IPS-18a (cell line): ENCODE data around the gene PMFBP1.

Experiments
- H3K27ac ChIP-seq: one replicate; pipeline ENCODE4 v1.5.1; 2013; ENCODE audit warnings: low read length
- H3K27me3 ChIP-seq: one replicate; pipeline ENCODE4 v1.6.1; 2013; ENCODE audit warnings: mild to moderate bottlenecking, low read length; ENCODE audit not compliant: control insufficient read depth, insufficient read depth
- H3K36me3 ChIP-seq: one replicate; pipeline ENCODE4 v1.6.1; 2013; ENCODE audit warnings: low read depth, low read length; ENCODE audit not compliant: control insufficient read depth
- H3K4me1 ChIP-seq: one replicate; pipeline ENCODE4 v1.6.1; 2013; ENCODE audit warnings: low read depth, low read length; ENCODE audit not compliant: control insufficient read depth
- H3K4me3 ChIP-seq: one replicate; pipeline ENCODE4 v1.5.1; 2013; ENCODE audit warnings: low read length
- H3K9ac ChIP-seq: one replicate; pipeline ENCODE4 v1.6.1; 2013; ENCODE audit warnings: mild to moderate bottlenecking, low read length, moderate library complexity
- H3K9me3 ChIP-seq: one replicate; pipeline ENCODE4 v1.6.1; 2013; ENCODE audit warnings: low read depth, low read length; ENCODE audit not compliant: control insufficient read depth

PMFBP1 gene

DNA sequence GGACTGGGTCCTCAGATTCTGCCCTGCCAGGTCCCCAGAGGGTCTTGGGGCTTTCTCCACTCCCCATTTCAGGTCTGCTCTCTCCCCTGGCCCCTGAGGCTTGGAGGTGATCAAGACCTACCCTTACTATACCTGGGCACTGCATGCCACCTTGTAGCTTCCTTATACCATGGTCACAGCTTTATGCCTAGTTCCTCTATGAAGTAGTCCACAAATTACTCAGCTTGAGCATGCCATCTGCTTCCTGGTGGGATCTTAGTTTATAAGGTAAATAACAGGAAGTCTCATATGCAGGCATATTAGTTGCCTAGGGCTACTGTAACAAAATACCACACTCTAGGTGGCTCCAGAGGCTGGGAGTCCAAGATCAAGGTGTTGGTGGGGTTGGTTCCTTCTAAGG lies 11.0 kb upstream of the PMFBP1 start:
- Histone ChIP-seq H3K27me3 (no peaks in the 10 kb centered on the region), H3K36me3 (no peaks in the 10 kb centered on the region), H3K4me1 (peaks cover 8% of the 10 kb centered on the region), H3K4me3 (no peak overlapping the region), H3K9me3 (no peaks in the 10 kb centered on the region), H3K27ac (no peak overlapping the region), H3K9ac (no peak overlapping the region)

DNA sequence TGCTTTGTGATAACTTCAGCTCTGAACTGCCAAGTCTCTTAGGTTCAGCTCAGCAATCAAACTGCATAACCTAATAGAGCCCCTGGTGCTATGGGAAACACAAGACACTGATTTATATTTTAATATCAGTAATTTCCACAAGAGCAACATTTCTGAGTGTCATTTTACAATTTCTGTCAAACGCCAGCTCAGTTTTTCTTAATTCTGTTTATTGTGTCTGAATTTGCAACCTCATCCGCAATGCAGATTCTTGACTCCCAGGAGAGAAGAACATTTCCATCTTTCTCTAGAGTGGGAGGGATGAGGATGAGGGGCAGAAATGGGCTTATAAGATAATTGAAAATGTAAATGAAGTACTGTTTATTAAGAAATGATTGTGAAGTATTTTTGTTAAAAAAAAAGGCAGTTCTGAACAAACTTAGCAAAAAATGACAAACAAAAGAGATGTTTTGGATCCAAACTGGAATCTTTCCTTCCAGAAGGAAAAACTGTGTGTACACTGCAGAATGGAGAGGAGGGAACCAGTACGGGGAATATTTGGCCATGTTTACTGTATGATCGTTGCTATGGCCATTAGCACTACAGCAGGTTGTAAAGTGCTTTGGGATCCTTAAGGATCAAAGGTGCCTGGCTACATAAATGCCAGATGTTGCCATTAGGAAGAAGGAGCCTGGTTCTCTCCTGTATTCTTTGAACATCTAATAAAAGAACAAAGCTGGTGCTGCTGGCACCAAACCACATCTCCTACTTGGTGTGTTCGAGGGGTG lies 7.4 kb upstream of the PMFBP1 start:
- H3K4me1 ChIP-seq = peaks cover 8% of the 10 kb centered on the region
- H3K9me3 ChIP-seq = no peaks in the 10 kb centered on the region
- H3K9ac ChIP-seq = no peak overlapping the region
- H3K36me3 ChIP-seq = no peaks in the 10 kb centered on the region
- no peak overlapping the region for H3K4me3 ChIP-seq
- no peaks in the 10 kb centered on the region for H3K27me3 ChIP-seq
- no peak overlapping the region for H3K27ac ChIP-seq

DNA sequence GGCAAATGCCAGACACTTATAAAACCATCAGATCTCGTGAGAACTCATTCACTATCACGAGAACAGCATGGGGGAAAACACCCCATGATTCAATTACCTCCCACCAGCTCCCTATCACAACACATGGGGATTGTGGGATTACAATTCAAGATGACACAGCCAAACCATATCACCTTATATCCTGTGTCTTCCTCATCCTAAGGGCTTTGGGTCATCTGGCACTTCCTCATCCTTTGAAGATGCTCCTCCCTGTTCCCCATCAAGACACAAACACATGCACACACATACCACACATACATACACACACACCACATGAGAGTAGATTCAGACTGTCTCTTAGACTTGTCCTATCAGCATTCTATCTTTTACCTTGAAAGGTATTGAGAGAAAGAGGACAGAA lies 2.8 kb upstream of the PMFBP1 start:
- Histone ChIP-seq H3K9me3 (no peaks in the 10 kb centered on the region), H3K27me3 (no peaks in the 10 kb centered on the region), H3K36me3 (no peaks in the 10 kb centered on the region), H3K27ac (no peak overlapping the region), H3K4me1 (peaks cover 10% of the 10 kb centered on the region), H3K4me3 (no peak overlapping the region), H3K9ac (no peak overlapping the region)

DNA sequence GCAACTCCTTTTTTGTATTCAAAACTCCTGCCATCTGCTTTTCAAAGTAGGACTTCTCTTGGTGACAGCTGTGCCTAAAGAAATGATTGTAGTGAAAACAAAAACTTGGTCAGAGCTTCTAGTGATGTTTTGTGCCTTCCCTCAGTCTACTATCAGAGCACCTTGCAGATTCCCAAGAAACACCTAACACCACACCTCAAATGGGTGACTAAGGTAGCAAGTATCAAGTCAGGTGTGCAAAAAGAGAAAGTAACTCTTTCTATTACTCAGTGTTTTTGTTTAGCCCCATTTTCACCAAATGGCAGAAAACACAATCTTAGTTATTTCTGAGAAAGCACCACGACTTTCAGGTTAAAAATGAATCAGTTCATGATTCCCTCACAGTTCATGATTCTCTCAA lies 2.0 kb upstream of the PMFBP1 start:
- H3K9me3 ChIP-seq = no peaks in the 10 kb centered on the region
- H3K27ac ChIP-seq = no peak overlapping the region
- no peak overlapping the region for H3K4me3 ChIP-seq
- peaks cover 3% of the 10 kb centered on the region for H3K4me1 ChIP-seq
- no peak overlapping the region for H3K9ac ChIP-seq
- H3K27me3 ChIP-seq = no peaks in the 10 kb centered on the region
- H3K36me3 ChIP-seq = no peaks in the 10 kb centered on the region

DNA sequence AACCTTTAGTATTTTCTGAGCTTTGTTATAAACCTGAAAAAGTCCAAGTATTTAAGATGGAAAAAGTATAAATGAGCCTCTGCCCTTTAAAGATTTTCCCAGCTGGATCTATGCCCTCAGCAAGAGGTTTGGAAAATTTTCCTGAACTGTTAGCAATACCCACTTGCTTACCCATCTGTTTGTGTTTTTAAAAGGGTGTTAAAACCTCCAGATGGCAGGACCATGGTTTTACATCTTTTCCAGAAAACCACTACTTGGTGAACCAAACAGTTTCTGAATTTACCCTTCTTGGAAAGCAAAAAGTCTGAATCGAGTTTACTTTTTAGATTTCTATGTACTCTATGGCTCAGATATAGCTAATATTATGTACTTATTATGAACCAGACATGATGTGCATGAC lies 719 bp downstream of the PMFBP1 start:
- H3K9ac ChIP-seq = no peak overlapping the region
- H3K4me1 ChIP-seq = peaks cover 3% of the 10 kb centered on the region
- H3K27ac ChIP-seq = no peak overlapping the region
- no peak overlapping the region for H3K4me3 ChIP-seq
- H3K9me3 ChIP-seq = no peaks in the 10 kb centered on the region
- no peaks in the 10 kb centered on the region for H3K36me3 ChIP-seq
- no peaks in the 10 kb centered on the region for H3K27me3 ChIP-seq

DNA sequence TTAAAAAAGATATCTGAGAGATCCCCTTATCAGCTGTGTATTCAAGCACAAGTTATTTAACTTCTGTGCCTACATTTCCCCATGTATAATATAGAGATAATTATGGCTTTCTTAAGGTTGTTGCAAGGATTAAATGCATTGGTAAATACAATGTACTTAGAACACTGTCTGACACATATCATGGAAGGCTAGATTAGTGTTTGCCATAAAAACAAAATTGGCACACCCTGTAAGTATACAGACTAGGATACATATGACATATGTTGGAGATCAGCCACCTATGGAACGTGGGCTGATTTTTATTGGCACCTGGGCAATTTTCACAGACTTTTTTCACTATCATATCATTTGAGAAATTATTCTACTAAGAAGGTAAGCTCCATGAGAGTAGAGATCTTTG lies 2.2 kb downstream of the PMFBP1 start:
- Histone ChIP-seq H3K4me1 (peaks cover 3% of the 10 kb centered on the region), H3K9ac (no peak overlapping the region), H3K27me3 (no peaks in the 10 kb centered on the region), H3K9me3 (no peaks in the 10 kb centered on the region), H3K27ac (no peak overlapping the region), H3K36me3 (no peaks in the 10 kb centered on the region), H3K4me3 (no peak overlapping the region)

DNA sequence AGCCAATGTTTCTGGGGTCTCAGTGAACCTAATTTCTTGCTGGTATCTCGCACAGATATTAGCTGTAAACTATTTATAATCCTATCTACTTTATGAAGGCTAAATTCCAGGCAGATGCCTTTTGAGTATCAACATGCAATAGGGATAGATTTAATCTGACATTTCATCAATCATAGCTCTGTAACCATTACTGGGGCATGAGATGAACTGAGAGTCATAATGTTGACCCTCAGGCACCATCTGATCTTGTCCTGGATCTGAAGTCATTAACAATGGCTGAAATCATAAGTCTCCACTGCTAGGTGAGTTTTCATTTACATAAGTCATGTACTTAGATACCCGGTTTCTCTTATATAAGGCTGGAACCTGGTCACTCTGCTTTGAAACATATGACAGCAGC lies 3.6 kb downstream of the PMFBP1 start:
- H3K36me3 ChIP-seq = no peaks in the 10 kb centered on the region
- H3K4me3 ChIP-seq = no peak overlapping the region
- no peaks in the 10 kb centered on the region for H3K9me3 ChIP-seq
- H3K9ac ChIP-seq = no peak overlapping the region
- no peaks in the 10 kb centered on the region for H3K27me3 ChIP-seq
- H3K27ac ChIP-seq = no peak overlapping the region
- peaks cover 3% of the 10 kb centered on the region for H3K4me1 ChIP-seq

DNA sequence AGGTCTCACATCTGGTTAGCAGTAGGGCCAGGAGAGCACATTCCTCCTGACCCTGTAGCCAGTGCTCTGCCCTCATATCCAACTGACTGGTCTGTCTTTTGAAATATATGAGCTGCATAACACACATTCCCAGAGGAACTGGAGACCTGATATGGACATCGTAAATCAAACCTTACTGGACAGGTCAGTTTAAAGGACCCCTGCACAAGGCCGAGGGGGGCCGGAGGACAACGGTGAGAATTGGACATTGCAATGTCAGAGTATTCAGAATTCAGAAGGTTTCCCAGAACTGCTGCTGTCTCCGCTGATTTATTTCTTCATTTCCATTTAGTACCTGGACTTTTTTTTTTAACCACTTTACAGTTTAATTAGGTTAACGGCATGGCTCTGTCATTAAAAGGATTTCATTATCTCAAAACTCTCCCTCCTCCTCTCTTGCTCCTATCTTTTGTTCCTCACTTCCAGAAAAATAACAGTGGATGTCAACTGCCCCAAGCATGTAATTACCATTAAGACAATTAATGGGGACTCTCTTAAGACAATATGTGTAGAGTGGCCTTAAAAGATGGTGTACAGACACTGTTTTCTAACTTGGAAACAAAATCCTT lies 4.9 kb downstream of the PMFBP1 start:
- Histone ChIP-seq H3K27me3 (no peaks in the 10 kb centered on the region), H3K9me3 (no peaks in the 10 kb centered on the region), H3K27ac (no peak overlapping the region), H3K9ac (no peak overlapping the region), H3K36me3 (no peaks in the 10 kb centered on the region), H3K4me3 (no peak overlapping the region), H3K4me1 (peaks cover 10% of the 10 kb centered on the region)

DNA sequence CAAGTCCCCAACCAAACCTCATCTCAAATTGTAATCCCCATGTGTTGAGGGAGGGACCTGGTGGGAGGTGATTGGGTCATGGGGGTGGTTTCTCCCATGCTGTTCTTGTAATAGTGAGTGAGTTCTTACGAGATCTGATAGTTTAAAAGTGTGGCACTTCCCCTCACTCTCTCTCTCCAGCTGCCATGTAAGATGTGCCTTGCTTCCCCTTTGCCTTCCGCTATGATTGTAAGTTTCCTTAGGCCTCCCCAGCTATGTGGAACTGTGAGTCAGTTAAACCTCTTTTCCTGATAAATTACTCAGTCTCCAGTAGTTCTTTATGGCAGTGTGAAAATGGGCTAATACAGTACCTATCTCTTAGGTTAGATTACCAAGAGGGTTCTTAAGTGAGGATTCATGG lies 5.8 kb downstream of the PMFBP1 start:
- peaks cover 14% of the 10 kb centered on the region for H3K4me1 ChIP-seq
- no peaks in the 10 kb centered on the region for H3K9me3 ChIP-seq
- H3K27me3 ChIP-seq = no peaks in the 10 kb centered on the region
- no peak overlapping the region for H3K27ac ChIP-seq
- H3K36me3 ChIP-seq = no peaks in the 10 kb centered on the region
- no peak overlapping the region for H3K9ac ChIP-seq
- H3K4me3 ChIP-seq = no peak overlapping the region

DNA sequence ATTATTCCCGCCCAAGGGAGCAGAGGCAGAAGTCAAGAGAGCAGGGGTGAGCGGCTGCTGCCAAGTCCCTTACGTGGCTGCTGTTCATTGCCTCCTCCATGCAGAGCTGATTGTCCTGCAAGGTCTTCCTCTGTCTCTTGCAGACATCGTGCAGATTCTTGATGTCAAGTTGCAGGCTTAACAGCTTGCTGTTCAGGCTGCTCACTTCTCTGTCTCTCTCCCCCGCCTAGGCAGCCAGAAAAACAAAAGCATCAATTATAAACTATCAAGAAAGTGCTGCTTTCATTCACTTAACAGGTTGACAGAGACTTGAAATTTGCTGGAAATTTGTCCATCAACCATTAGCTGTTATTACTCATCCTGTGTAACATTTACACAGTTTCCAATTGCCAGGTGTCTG lies 7.3 kb downstream of the PMFBP1 start:
- no peaks in the 10 kb centered on the region for H3K9me3 ChIP-seq
- no peak overlapping the region for H3K4me3 ChIP-seq
- H3K27ac ChIP-seq = no peak overlapping the region
- no peaks in the 10 kb centered on the region for H3K36me3 ChIP-seq
- no peak overlapping the region for H3K9ac ChIP-seq
- H3K27me3 ChIP-seq = no peaks in the 10 kb centered on the region
- peaks cover 14% of the 10 kb centered on the region for H3K4me1 ChIP-seq

DNA sequence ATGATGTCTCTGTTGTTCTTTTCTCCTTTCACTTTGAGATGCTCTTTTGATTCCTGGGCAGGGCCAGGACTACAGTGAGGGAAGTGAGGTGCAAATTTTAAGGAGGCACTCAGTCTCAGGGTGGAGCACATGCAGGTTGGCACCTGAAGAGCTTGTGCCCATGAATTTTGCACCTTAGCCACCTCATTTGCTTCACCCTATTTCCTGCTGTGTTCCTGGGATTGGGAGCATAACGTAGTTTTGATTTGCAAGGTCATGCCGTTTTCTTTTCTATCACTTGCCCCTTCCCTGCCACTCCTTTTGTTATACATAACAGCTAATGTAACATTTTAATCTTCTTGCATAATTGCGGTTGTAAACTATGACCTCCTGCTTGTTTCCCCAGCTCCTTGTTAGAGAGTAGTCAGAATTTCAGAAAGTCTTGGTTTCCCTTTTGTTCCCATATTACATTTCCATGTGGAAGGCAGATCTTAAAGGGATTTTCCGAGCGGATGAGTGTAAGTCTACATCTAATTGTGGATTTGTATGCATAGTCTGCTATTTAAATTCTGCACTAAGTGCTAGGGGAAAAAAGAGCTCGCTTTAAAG lies 9.8 kb downstream of the PMFBP1 start:
- Histone ChIP-seq H3K9me3 (no peaks in the 10 kb centered on the region), H3K4me3 (no peak overlapping the region), H3K27me3 (no peaks in the 10 kb centered on the region), H3K36me3 (no peaks in the 10 kb centered on the region), H3K9ac (no peak overlapping the region), H3K27ac (no peak overlapping the region), H3K4me1 (peaks cover 14% of the 10 kb centered on the region)

DNA sequence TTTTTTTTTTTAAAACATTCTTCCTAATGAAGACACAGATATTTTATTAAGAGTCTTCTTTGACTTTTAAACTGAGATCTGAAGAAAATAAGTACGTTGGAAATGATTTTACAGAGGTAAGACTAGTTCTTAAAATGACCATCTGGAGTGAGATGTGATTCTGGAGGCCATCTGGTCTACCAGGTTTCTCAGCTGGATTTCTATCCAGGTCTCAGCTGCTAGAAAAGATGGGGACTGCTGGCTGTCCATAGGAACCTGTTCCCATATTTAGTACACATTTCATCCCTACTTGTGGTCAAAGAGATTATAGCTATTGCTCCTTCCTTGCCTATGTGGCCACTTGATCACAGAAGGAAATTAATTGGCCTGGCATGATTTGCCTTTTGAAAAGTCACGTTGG lies 12.2 kb downstream of the PMFBP1 start:
- no peaks in the 10 kb centered on the region for H3K27me3 ChIP-seq
- H3K9me3 ChIP-seq = no peaks in the 10 kb centered on the region

More for the DNA sequence above, 12.2 kb downstream of the PMFBP1 start:
- no peak overlapping the region for H3K9ac ChIP-seq
- H3K4me1 ChIP-seq = peaks cover 14% of the 10 kb centered on the region
- no peak overlapping the region for H3K4me3 ChIP-seq
- no peak overlapping the region for H3K27ac ChIP-seq
- no peaks in the 10 kb centered on the region for H3K36me3 ChIP-seq
